DND-41 (cell line): ENCODE data around the gene PANX2.

Source experiments
- ATAC-seq: fragments of 200-7000 bp; cut with Tn5 transposase; 3 replicates; pipeline ENCODE4 v1.9.1; 2021; ENCODE audit warnings: low read depth; ENCODE audit not compliant: insufficient read depth
- DNase-seq: peaks from one replicate; pipeline ENCODE4 v3.0.0-alpha.2; 2020
- H2AFZ ChIP-seq: 2 replicates; pipeline ENCODE4 v1.6.0; 2012; ENCODE audit warnings: low read depth, low read length
- H3K27ac ChIP-seq: 2 replicates; pipeline ENCODE4 v1.5.1; 2012; ENCODE audit warnings: low read length, inconsistent platforms
- H3K27me3 ChIP-seq: fragments of 200-600 bp; sonication (generic); 2 replicates; pipeline ENCODE4 v1.6.0; 2012; ENCODE audit warnings: low read length, mild to moderate bottlenecking, inconsistent platforms; ENCODE audit not compliant: insufficient read depth, poor library complexity
- H3K36me3 ChIP-seq: 2 replicates; pipeline ENCODE4 v1.5.1; 2012; ENCODE audit warnings: low read length, inconsistent platforms; ENCODE audit not compliant: insufficient read depth
- H3K4me1 ChIP-seq: 2 replicates; pipeline ENCODE4 v1.5.1; 2012; ENCODE audit warnings: mild to moderate bottlenecking, low read length; ENCODE audit not compliant: insufficient read depth
- H3K4me2 ChIP-seq: 2 replicates; pipeline ENCODE4 v1.6.0; 2012; ENCODE audit warnings: mild to moderate bottlenecking, moderate library complexity, low read length, inconsistent platforms; ENCODE audit not compliant: insufficient read depth
- H3K4me3 ChIP-seq, 2 experiments: fragments of 200-600 bp in 1 of 2; shearing (Covaris generic) in 1 of 2; 2 replicates each; pipeline ENCODE4 v1.5.1; 2012 to 2016; ENCODE audit warnings: inconsistent platforms in 2 of 2, low read length in 2 of 2, mild to moderate bottlenecking in 2 of 2, low read depth in 1 of 2, moderate library complexity in 1 of 2
- H3K79me2 ChIP-seq: 2 replicates; pipeline ENCODE4 v1.6.0; 2012; ENCODE audit warnings: low read length, inconsistent platforms; ENCODE audit not compliant: insufficient read depth
- H3K9ac ChIP-seq: 2 replicates; pipeline ENCODE4 v1.6.0; 2012; ENCODE audit warnings: low read depth, mild to moderate bottlenecking, inconsistent platforms, low read length, moderate library complexity
- H3K9me3 ChIP-seq: 2 replicates; pipeline ENCODE4 v1.5.1; 2012; ENCODE audit warnings: low read length, moderate library complexity, mild to moderate bottlenecking, inconsistent platforms; ENCODE audit not compliant: insufficient read depth, severe bottlenecking
- H4K20me1 ChIP-seq: 2 replicates; pipeline ENCODE4 v1.6.0; 2012; ENCODE audit warnings: low read length; ENCODE audit not compliant: insufficient read depth
- CTCF ChIP-seq: IDR thresholded peaks from 2 replicates; pipeline ENCODE4 v1.5.1; 2012; ENCODE audit warnings: borderline replicate concordance, low read length, moderate library complexity, mild to moderate bottlenecking; ENCODE audit not compliant: poor library complexity, severe bottlenecking; ENCODE audit errors: extremely low read depth
- EZH2 ChIP-seq: IDR thresholded peaks from 3 replicates; pipeline ENCODE4 v1.6.1; 2012; ENCODE audit warnings: borderline replicate concordance, low read depth, mild to moderate bottlenecking, moderate library complexity, low read length, inconsistent platforms; ENCODE audit not compliant: severe bottlenecking

The PANX2 gene

GRCh38 chr22:50224071-50224470, 53.5 kb downstream of the PANX2 start:
- H4K20me1 ChIP-seq = peaks cover 51% of the 10 kb centered on the region
- DNase-seq (no peak), ATAC-seq (no peak)
- TF ChIP-seq EZH2 (no peak), CTCF (no peak)
- peaks cover 87% of the 10 kb centered on the region for H3K36me3 ChIP-seq
- H3K79me2 ChIP-seq = 0 out of 2 replicates have a peak, but pooled peaks cover under 1% of the 10 kb centered on the region
- H3K4me2 ChIP-seq = no peak overlapping the region
- no peak overlapping the region for H3K4me3 ChIP-seq
- H3K9me3 ChIP-seq = no peaks in the 10 kb centered on the region
- H2AFZ ChIP-seq = no peak overlapping the region
- no peaks in the 10 kb centered on the region for H3K4me1 ChIP-seq
- no peak overlapping the region for H3K9ac ChIP-seq
- H3K27ac ChIP-seq = no peak overlapping the region
- no peaks in the 10 kb centered on the region for H3K27me3 ChIP-seq

GRCh38 chr22:50225200-50225969, 54.9 kb downstream of the PANX2 start:
- H3K79me2 ChIP-seq = peaks cover 9% of the 10 kb centered on the region; the same call in 1 of the 2 replicates
- no peaks in the 10 kb centered on the region for H3K4me1 ChIP-seq
- no peak overlapping the region for H3K4me3 ChIP-seq
- ATAC-seq (no peak), DNase-seq (no peak)
- H3K27ac ChIP-seq = no peak overlapping the region
- H3K9ac ChIP-seq = no peak overlapping the region
- no peaks in the 10 kb centered on the region for H3K27me3 ChIP-seq
- TF ChIP-seq EZH2 (no peak), CTCF (no peak)
- no peaks in the 10 kb centered on the region for H3K9me3 ChIP-seq
- H3K36me3 ChIP-seq = peaks cover 82% of the 10 kb centered on the region
- peaks cover 44% of the 10 kb centered on the region for H4K20me1 ChIP-seq
- H2AFZ ChIP-seq = no peak overlapping the region
- H3K4me2 ChIP-seq = no peak overlapping the region

GRCh38 chr22:50226063-50226874, 55.7 kb downstream of the PANX2 start:
- no peak for ATAC-seq
- Histone ChIP-seq H3K4me3 (no peak overlapping the region), H3K9me3 (no peaks in the 10 kb centered on the region)

More at GRCh38 chr22:50226063-50226874, 55.7 kb downstream of the PANX2 start:
- TF ChIP-seq CTCF (no peak), EZH2 (no peak)
- Histone ChIP-seq H3K36me3 (peaks cover 73% of the 10 kb centered on the region), H3K4me1 (no peaks in the 10 kb centered on the region), H3K9ac (no peak overlapping the region), H3K27me3 (no peaks in the 10 kb centered on the region), H3K4me2 (no peak overlapping the region), H3K27ac (no peak overlapping the region), H4K20me1 (peaks cover 36% of the 10 kb centered on the region), H3K79me2 (peaks cover 12% of the 10 kb centered on the region; the same call in 1 of the 2 replicates), H2AFZ (no peak overlapping the region)
- no peak for DNase-seq
